CD14-positive monocyte (primary cell): ENCODE measurements around the gene MACROD2. TPM values are rescaled to one million over a fixed set of nuclear protein-coding genes. Genes with fewer than 3 reads are reported as not detected.

ENCODE experiments used
- DNase-seq, 3 donors: peaks; one replicate each; pipeline ENCODE4 v3.0.0-alpha.2; 2011 to 2022
- H2AFZ ChIP-seq: 2 replicates; pipeline ENCODE4 v1.6.0; 2012; ENCODE audit warnings: mild to moderate bottlenecking, low read depth, low read length, inconsistent platforms; ENCODE audit not compliant: insufficient read depth, poor library complexity, severe bottlenecking
- H3K27ac ChIP-seq, 2 donors: 1 replicate in 1 of 2; 2 replicates in 1 of 2; pipeline ENCODE4 v1.5.1; 2012 to 2013; ENCODE audit warnings: low read length in 2 of 2, control low read depth in 1 of 2, inconsistent platforms in 1 of 2, low read depth in 1 of 2, mild to moderate bottlenecking in 1 of 2
- H3K27me3 ChIP-seq, 2 donors: one replicate each; pipeline versions ENCODE4 v1.6.0 to v1.6.1; 2011 to 2013; ENCODE audit warnings: low read length in 2 of 2; ENCODE audit not compliant: control insufficient read depth in 2 of 2, insufficient read depth in 2 of 2
- H3K36me3 ChIP-seq, 2 donors: replicated peaks in 1 of 2; 1 replicate in 1 of 2; 2 replicates in 1 of 2; pipeline versions ENCODE4 v1.5.1 to v1.6.1; 2012 to 2013; ENCODE audit warnings: low read length in 2 of 2, control low read depth in 1 of 2, inconsistent platforms in 1 of 2, mild to moderate bottlenecking in 1 of 2; ENCODE audit not compliant: insufficient read depth in 2 of 2, control insufficient read depth in 1 of 2
- H3K4me1 ChIP-seq, 2 donors: 1 replicate in 1 of 2; 2 replicates in 1 of 2; pipeline versions ENCODE4 v1.5.1 to v1.6.1; 2012 to 2013; ENCODE audit warnings: low read length in 2 of 2, control low read depth in 1 of 2, inconsistent platforms in 1 of 2, mild to moderate bottlenecking in 1 of 2, moderate library complexity in 1 of 2; ENCODE audit not compliant: insufficient read depth in 2 of 2, control insufficient read depth in 1 of 2
- H3K4me2 ChIP-seq: replicated peaks from 2 replicates; pipeline ENCODE3; 2012; ENCODE audit warnings: low read length, moderate library complexity, mild to moderate bottlenecking; ENCODE audit not compliant: poor library complexity, severe bottlenecking; ENCODE audit errors: extremely low read depth
- H3K4me3 ChIP-seq, 3 experiments: fragments of 200-600 bp in 1 of 3; sonication (generic) in 1 of 3; replicated peaks in 1 of 3; 1 replicate in 2 of 3; 2 replicates in 1 of 3; pipeline ENCODE4 v1.5.1; 2011 to 2013; ENCODE audit warnings: low read length in 3 of 3, mild to moderate bottlenecking in 3 of 3, control low read depth in 2 of 3, low read depth in 2 of 3, inconsistent platforms in 1 of 3, moderate library complexity in 1 of 3
- H3K79me2 ChIP-seq: 2 replicates; pipeline ENCODE4 v1.6.0; 2012; ENCODE audit warnings: mild to moderate bottlenecking, control low read depth, inconsistent platforms, low read length, moderate library complexity; ENCODE audit not compliant: insufficient read depth
- H3K9ac ChIP-seq: 2 replicates; pipeline ENCODE4 v1.6.0; 2017; ENCODE audit warnings: low read length, mild to moderate bottlenecking; ENCODE audit not compliant: insufficient read depth, poor library complexity, severe bottlenecking
- H3K9me3 ChIP-seq, 2 donors: replicated peaks in 1 of 2; 1 replicate in 1 of 2; 2 replicates in 1 of 2; pipeline versions ENCODE4 v1.5.1 to v1.6.1; 2012 to 2013; ENCODE audit warnings: low read length in 2 of 2, control low read depth in 1 of 2; ENCODE audit not compliant: control insufficient read depth in 1 of 2, insufficient read depth in 1 of 2
- H4K20me1 ChIP-seq: 2 replicates; pipeline ENCODE4 v1.6.0; 2012; ENCODE audit warnings: mild to moderate bottlenecking, low read length, control low read depth, moderate library complexity; ENCODE audit not compliant: insufficient read depth
- H3K27ac Mint-ChIP-seq, 7 donors: one replicate each; pipeline ENCODE4 v1.8.0; 2020; ENCODE audit warnings: mild to moderate bottlenecking in 7 of 7, mixed read lengths in 7 of 7, moderate library complexity in 6 of 7, inconsistent platforms in 2 of 7
- H3K27me3 Mint-ChIP-seq, 3 donors: one replicate each; pipeline ENCODE4 v1.8.0; 2021 to 2022; ENCODE audit warnings: low read depth in 3 of 3, mild to moderate bottlenecking in 3 of 3, mixed read lengths in 3 of 3, moderate library complexity in 3 of 3, inconsistent platforms in 1 of 3
- H3K36me3 Mint-ChIP-seq, 2 donors: one replicate each; pipeline ENCODE4 v1.8.0; 2020; ENCODE audit warnings: mixed read lengths in 2 of 2, inconsistent platforms in 1 of 2, mild to moderate bottlenecking in 1 of 2
- H3K4me1 Mint-ChIP-seq: one replicate; pipeline ENCODE4 v1.8.0; 2020; ENCODE audit warnings: mild to moderate bottlenecking, mixed read lengths
- H3K4me3 Mint-ChIP-seq, 2 donors: one replicate each; pipeline ENCODE4 v1.8.0; 2020; ENCODE audit warnings: mild to moderate bottlenecking in 2 of 2, mixed read lengths in 2 of 2, moderate library complexity in 1 of 2
- H3K9me3 Mint-ChIP-seq, 7 donors: one replicate each; pipeline ENCODE4 v1.8.0; 2020 to 2022; ENCODE audit warnings: mixed read lengths in 7 of 7, mild to moderate bottlenecking in 6 of 7, moderate library complexity in 6 of 7, inconsistent platforms in 2 of 7
- WGBS: methylation state at CpG from one replicate; pipeline ENCODE4 v1.1.5; 2013; ENCODE audit warnings: missing lambda C conversion rate; ENCODE audit not compliant: insufficient coverage; 5-methylcytosine and 5-hydroxymethylcytosine counted together
- intact Hi-C, 2 donors: fragments of 100-400 bp; cut with micrococcal nuclease; formaldehyde crosslinking; loops; one replicate each; pipeline versions ENCODE4 v1.15.0 to v1.15.1; 2023
- polyA plus RNA-seq, 3 donors: library from polyadenylated mRNA; depleted of rRNA in 1 of 3; unstranded in 2 of 3; stranded (reverse) in 1 of 3; fragments of 300-500 nt in 2 of 3; fragments of >200 nt in 1 of 3; fragmentation: Illumina TruSeq in 2 of 3; gene quantifications; 1 replicate in 2 of 3; 2 replicates in 1 of 3; pipeline ENCODE4 v1.2.3, GENCODE V29; 2012 to 2021
- TF ChIP-seq, protein P1 (sequence below): fragments of 200-600 bp; IDR thresholded peaks from one replicate; pipeline ENCODE4 v1.8.0; 2022; ENCODE audit warnings: antibody characterized with exemption, mild to moderate bottlenecking

Gene MACROD2
- polyA plus RNA-seq, 3 donors: 0.23 TPM; not detected in 2

DNA sequence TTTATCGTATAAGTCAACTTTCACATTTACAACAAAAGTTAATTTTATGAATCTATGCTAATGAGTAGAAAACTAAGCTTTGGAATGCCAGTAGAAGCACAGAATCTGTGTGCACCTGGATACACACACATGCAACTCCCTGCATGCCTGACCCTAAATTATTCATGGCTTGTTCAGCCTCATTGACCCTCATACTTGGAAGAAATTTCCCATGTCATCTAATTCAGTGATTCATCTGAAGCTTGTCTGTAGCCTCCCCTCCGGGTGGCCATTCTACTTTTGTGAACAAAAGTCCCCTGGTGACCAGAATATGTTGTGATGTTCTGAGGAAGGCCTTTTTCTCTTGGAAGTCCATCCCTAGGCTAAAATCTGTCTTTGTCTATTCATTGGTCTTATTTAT, 1499.5 kb downstream of the MACROD2 start:
- Mint-ChIP-seq H3K9me3 (peaks cover 0 to 15% (median 6%) of the 10 kb centered on the region in 7 donors), H3K27ac (no peak overlapping the region), H3K36me3 (no peaks in the 10 kb centered on the region), H3K27me3 (no peaks in the 10 kb centered on the region), H3K4me1 (no peaks in the 10 kb centered on the region), H3K4me3 (no peak overlapping the region)
- Histone ChIP-seq H3K4me1 (no peaks in the 10 kb centered on the region), H3K9me3 (no peaks in the 10 kb centered on the region), H3K9ac (no peak overlapping the region), H4K20me1 (no peaks in the 10 kb centered on the region), H3K79me2 (no peaks in the 10 kb centered on the region), H3K36me3 (no peaks in the 10 kb centered on the region), H3K4me2 (no peak overlapping the region), H3K27me3 (no peaks in the 10 kb centered on the region), H3K4me3 (no peak overlapping the region), H3K27ac (no peak overlapping the region), H2AFZ (no peak overlapping the region)
- WGBS: no CpG with 5 or more reads among the region's 2 CpGs
- intact Hi-C loops: no loop called here
- no peak for DNase-seq
- TF ChIP-seq, protein P1, sequence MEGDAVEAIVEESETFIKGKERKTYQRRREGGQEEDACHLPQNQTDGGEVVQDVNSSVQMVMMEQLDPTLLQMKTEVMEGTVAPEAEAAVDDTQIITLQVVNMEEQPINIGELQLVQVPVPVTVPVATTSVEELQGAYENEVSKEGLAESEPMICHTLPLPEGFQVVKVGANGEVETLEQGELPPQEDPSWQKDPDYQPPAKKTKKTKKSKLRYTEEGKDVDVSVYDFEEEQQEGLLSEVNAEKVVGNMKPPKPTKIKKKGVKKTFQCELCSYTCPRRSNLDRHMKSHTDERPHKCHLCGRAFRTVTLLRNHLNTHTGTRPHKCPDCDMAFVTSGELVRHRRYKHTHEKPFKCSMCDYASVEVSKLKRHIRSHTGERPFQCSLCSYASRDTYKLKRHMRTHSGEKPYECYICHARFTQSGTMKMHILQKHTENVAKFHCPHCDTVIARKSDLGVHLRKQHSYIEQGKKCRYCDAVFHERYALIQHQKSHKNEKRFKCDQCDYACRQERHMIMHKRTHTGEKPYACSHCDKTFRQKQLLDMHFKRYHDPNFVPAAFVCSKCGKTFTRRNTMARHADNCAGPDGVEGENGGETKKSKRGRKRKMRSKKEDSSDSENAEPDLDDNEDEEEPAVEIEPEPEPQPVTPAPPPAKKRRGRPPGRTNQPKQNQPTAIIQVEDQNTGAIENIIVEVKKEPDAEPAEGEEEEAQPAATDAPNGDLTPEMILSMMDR: no peak

DNA sequence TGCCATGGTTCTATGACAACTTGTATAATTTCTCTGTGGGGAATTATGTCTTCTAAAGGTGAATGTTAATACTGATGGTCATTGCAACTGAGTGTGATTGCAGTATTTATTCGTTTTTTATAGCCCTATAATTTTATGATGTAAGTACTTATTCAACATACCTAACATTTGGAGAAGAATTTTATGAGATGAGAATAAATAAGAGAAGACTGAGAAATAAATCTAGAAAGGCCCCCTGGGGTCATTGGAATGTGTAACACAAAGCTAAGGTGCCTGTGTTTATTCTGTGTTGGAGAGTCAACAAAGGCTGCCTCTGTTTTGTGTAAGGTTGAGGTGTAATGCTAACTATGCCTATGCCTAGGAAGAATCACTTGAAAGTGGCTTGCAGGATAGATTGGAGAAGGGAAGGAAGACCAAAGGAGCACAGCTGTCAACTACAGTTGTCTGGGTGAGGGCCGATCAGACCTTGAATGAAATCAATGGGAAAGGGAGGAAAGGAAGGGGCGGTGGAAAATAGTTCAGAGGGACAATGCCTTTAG, 1501.3 kb downstream of the MACROD2 start:
- no peaks in the 10 kb centered on the region for H3K9me3 ChIP-seq
- H4K20me1 ChIP-seq: no peaks in the 10 kb centered on the region
- H3K4me3 ChIP-seq: no peak overlapping the region
- H3K4me1 ChIP-seq: no peaks in the 10 kb centered on the region
- Mint-ChIP-seq H3K36me3 (no peaks in the 10 kb centered on the region), H3K4me3 (no peak overlapping the region), H3K9me3 (peaks cover 0 to 10% (median 4%) of the 10 kb centered on the region in 7 donors), H3K27me3 (peaks cover 0 to 2% (median 0%) of the 10 kb centered on the region in 3 donors), H3K4me1 (no peaks in the 10 kb centered on the region), H3K27ac (no peak overlapping the region)
- H2AFZ ChIP-seq: no peak overlapping the region
- no peaks in the 10 kb centered on the region for H3K36me3 ChIP-seq
- intact Hi-C loops: no loop called here
- H3K27ac ChIP-seq: no peak overlapping the region
- DNase-seq: no peak
- no peaks in the 10 kb centered on the region for H3K27me3 ChIP-seq
- no peak overlapping the region for H3K9ac ChIP-seq
- no peaks in the 10 kb centered on the region for H3K79me2 ChIP-seq
- TF ChIP-seq, protein P1: no peak
- H3K4me2 ChIP-seq: no peak overlapping the region
- 92% methylated on average over 2 of the region's 3 CpGs for WGBS
